IPS-15b (cell line): ENCODE measurements around the gene CLBA1.
"Not testable (repeated sequence)": the region's sequence is repeated elsewhere in the genome, so short reads cannot be mapped to it uniquely, and the experiment has no call there.

Experiments used
- H3K27me3 ChIP-seq: one replicate; pipeline ENCODE4 v1.6.1; 2013; ENCODE audit warnings: low read length; ENCODE audit not compliant: control insufficient read depth, insufficient read depth
- H3K36me3 ChIP-seq: one replicate; pipeline ENCODE4 v1.6.1; 2013; ENCODE audit warnings: low read length; ENCODE audit not compliant: control insufficient read depth, insufficient read depth
- H3K4me1 ChIP-seq: one replicate; pipeline ENCODE4 v1.6.1; 2013; ENCODE audit warnings: mild to moderate bottlenecking, low read length; ENCODE audit not compliant: control insufficient read depth, insufficient read depth
- H3K4me3 ChIP-seq: one replicate; pipeline ENCODE4 v1.5.1; 2013; ENCODE audit warnings: low read depth, low read length
- H3K9ac ChIP-seq: one replicate; pipeline ENCODE4 v1.6.1; 2013; ENCODE audit warnings: low read depth, mild to moderate bottlenecking, low read length
- H3K9me3 ChIP-seq: one replicate; pipeline ENCODE4 v1.6.1; 2013; ENCODE audit warnings: mild to moderate bottlenecking, low read length; ENCODE audit not compliant: control insufficient read depth, insufficient read depth

Gene CLBA1

GRCh38 chr14:105029402-105029801 lies 43.8 kb downstream of the CLBA1 start:
- no peaks in the 10 kb centered on the region for H3K9me3 ChIP-seq
- H3K4me3 ChIP-seq: no peak overlapping the region
- no peak overlapping the region for H3K9ac ChIP-seq
- H3K27me3 ChIP-seq: peaks cover 15% of the 10 kb centered on the region
- H3K36me3 ChIP-seq: no peaks in the 10 kb centered on the region
- H3K4me1 ChIP-seq: peaks cover 6% of the 10 kb centered on the region

DNA sequence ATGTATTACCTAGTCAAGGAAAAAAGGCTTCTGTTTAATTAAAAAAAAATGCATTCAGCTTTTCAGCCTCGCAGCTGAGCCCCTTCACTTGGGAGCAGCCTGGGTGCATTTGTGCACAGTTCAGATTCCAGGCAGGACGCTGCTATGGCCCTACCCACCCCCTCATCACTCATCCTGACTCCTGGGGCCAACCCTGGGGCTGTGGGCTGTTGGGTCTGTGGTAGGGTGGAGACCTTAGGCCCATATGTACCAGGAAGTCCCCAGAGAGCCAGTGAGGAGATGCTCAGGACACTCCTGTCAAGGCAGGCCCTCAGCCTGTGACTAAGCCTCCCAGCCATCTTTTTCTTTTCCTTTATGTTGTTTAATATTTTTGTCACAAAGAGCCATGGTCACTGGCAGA lies 44.6 kb downstream of the CLBA1 start:
- Histone ChIP-seq H3K9me3 (no peaks in the 10 kb centered on the region), H3K4me1 (peaks cover 7% of the 10 kb centered on the region), H3K36me3 (no peaks in the 10 kb centered on the region), H3K4me3 (no peak overlapping the region), H3K9ac (no peak overlapping the region), H3K27me3 (peaks cover 17% of the 10 kb centered on the region)

DNA sequence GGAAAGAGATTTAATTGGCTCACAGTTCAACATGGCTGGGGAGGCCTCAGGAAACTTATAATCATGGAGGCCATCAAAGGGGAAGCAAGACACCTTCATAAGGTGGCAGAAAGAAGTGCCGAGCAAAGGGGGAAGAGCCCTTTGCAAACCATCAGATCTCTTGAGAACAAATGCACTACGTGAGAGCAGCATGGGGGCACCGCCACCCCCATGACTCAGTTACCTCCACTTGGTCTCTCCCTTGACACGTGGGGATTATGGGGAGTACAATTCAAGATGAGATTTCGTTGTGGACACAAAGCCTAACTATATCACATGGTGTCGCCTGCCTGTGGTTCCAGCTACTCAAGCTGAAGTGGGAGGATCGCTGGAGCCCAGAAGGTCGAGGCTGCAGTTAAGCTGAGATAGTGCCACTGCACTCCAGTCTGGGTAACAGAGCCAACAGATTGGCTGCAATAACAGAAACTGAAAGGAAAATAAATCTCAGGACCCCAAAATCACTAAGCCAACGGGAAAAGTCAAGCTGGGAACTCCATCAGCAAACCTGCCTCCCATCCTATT lies 45.3 kb downstream of the CLBA1 start:
- Histone ChIP-seq H3K4me1 (peaks cover 7% of the 10 kb centered on the region), H3K9ac (no peak overlapping the region), H3K27me3 (peaks cover 17% of the 10 kb centered on the region), H3K36me3 (no peaks in the 10 kb centered on the region), H3K4me3 (no peak overlapping the region), H3K9me3 (no peaks in the 10 kb centered on the region)

GRCh38 chr14:105032451-105032901 lies 46.9 kb downstream of the CLBA1 start:
- H3K36me3 ChIP-seq, H3K4me1 ChIP-seq, H3K9me3 ChIP-seq, H3K4me3 ChIP-seq, H3K9ac ChIP-seq: not testable (repeated sequence)
- H3K27me3 ChIP-seq: peaks cover 17% of the 10 kb centered on the region

GRCh38 chr14:105033412-105033900 lies 47.9 kb downstream of the CLBA1 start:
- not testable (repeated sequence) for H3K9ac ChIP-seq, H3K9me3 ChIP-seq, H3K36me3 ChIP-seq, H3K4me1 ChIP-seq
- Histone ChIP-seq H3K4me3 (peak overlapping the region; percentile 27), H3K27me3 (peaks cover 17% of the 10 kb centered on the region)

- Histone ChIP-seq H3K4me3 (peak overlapping the region; percentile 27), H3K36me3 (no peaks in the 10 kb centered on the region), H3K27me3 (peaks cover 17% of the 10 kb centered on the region), H3K4me1 (peaks cover 7% of the 10 kb centered on the region), H3K9me3 (no peaks in the 10 kb centered on the region), H3K9ac (no peak overlapping the region)
Measured at GRCh38 chr14:105034315-105035039, 48.9 kb downstream of the CLBA1 start.

GRCh38 chr14:105035616-105036015 lies 50.0 kb downstream of the CLBA1 start:
- not testable (repeated sequence) for H3K36me3 ChIP-seq, H3K9me3 ChIP-seq, H3K4me3 ChIP-seq, H3K4me1 ChIP-seq, H3K9ac ChIP-seq
- H3K27me3 ChIP-seq: peaks cover 17% of the 10 kb centered on the region

DNA sequence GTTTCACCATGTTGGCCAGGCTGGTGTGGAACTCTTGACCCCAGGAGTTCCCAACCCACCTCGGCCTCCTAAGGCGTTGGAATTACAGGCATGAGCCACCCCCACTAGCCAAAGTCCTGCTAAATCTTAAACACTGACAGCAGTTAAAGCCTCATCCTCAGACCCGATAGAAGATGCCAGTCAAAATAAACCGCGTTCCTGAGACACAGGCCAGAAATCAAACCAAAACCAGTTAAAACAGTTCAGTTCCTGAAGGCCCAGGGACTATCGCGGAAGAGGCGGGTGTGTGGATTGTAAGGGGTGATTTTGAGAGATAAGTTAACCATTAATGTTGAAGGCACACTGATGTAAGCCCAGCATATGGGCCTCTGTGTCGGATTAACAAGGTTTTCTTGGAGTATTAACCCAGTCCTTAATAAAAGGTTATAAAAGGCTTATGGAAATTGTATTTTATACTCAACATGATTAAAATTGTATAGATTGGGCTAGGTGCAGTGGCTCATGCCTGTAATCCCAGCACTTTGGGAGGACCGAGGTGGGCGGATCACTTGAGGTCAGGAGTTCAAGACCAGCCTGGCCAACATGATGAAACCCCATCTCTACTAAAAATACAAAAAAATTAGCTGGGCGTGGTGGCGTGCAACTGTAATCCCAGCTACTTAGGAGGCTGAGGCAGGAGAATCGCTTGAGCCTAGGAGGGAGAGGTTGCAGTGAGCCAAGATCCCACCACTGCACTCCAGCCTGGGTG lies 54.0 kb downstream of the CLBA1 start:
- no peak overlapping the region for H3K9ac ChIP-seq
- H3K4me1 ChIP-seq: no peaks in the 10 kb centered on the region
- H3K27me3 ChIP-seq: peaks cover under 1% of the 10 kb centered on the region
- no peaks in the 10 kb centered on the region for H3K9me3 ChIP-seq
- no peaks in the 10 kb centered on the region for H3K36me3 ChIP-seq
- no peak overlapping the region for H3K4me3 ChIP-seq

GRCh38 chr14:105041841-105042765 lies 56.5 kb downstream of the CLBA1 start:
- Histone ChIP-seq H3K9ac (no peak overlapping the region), H3K4me1 (no peaks in the 10 kb centered on the region), H3K4me3 (no peak overlapping the region), H3K27me3 (peaks cover 4% of the 10 kb centered on the region), H3K36me3 (no peaks in the 10 kb centered on the region), H3K9me3 (no peaks in the 10 kb centered on the region)

DNA sequence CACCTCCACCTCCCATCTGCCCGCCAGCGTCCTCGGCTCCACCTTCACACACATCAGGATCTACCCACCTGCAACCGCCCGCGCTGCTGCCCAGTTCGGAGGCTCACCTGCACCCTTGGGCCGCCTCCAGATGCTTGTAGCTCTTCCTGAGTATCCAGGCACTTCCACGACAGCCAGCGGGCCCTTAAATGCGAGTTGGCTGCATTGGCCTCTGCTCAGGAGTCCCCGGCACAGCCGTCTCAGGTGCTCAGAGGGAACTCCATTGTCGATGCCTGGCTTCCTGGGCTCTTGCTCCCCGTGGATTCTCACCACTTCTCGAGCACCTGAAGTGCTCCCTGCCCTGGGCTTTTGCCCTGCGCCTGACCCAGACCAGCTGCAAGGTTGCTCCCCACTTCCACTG lies 57.2 kb downstream of the CLBA1 start:
- no peaks in the 10 kb centered on the region for H3K36me3 ChIP-seq

GRCh38 chr14:105043641-105044040 lies 58.1 kb downstream of the CLBA1 start:
- Histone ChIP-seq H3K9me3 (no peaks in the 10 kb centered on the region), H3K36me3 (no peaks in the 10 kb centered on the region), H3K27me3 (peaks cover 4% of the 10 kb centered on the region), H3K9ac (no peak overlapping the region), H3K4me1 (no peaks in the 10 kb centered on the region), H3K4me3 (no peak overlapping the region)

More for the DNA sequence above, 57.2 kb downstream of the CLBA1 start:
- no peak overlapping the region for H3K4me3 ChIP-seq
- no peak overlapping the region for H3K9ac ChIP-seq
- no peaks in the 10 kb centered on the region for H3K4me1 ChIP-seq
- H3K9me3 ChIP-seq: no peaks in the 10 kb centered on the region
- peaks cover 4% of the 10 kb centered on the region for H3K27me3 ChIP-seq
